Upper lobe of right lung (tissue), 1 donor: ENCODE data around the gene DNMBP. TPM values are rescaled to one million over a fixed set of nuclear protein-coding genes. Genes with fewer than 3 reads are reported as not detected.

ENCODE experiments used
- ATAC-seq: fragments of 200-7000 bp; cut with Tn5 transposase; one replicate; pipeline ENCODE4 v1.9.1; 2020; ENCODE audit warnings: mild to moderate bottlenecking, moderate library complexity
- DNase-seq: peaks from one replicate; pipeline ENCODE4 v3.0.0-alpha.2; 2020
- H3K27ac ChIP-seq: fragments of 200-600 bp; one replicate; pipeline ENCODE4 v1.8.0; 2022
- H3K27me3 ChIP-seq: fragments of 200-600 bp; one replicate; pipeline ENCODE4 v1.8.0; 2022; ENCODE audit warnings: mild to moderate bottlenecking
- H3K36me3 ChIP-seq: fragments of 200-600 bp; one replicate; pipeline ENCODE4 v1.8.0; 2022
- H3K4me1 ChIP-seq: fragments of 200-600 bp; one replicate; pipeline ENCODE4 v1.8.0; 2022
- H3K4me3 ChIP-seq: fragments of 200-600 bp; one replicate; pipeline ENCODE4 v1.8.0; 2022; ENCODE audit warnings: mild to moderate bottlenecking
- H3K9me3 ChIP-seq: fragments of 200-600 bp; one replicate; pipeline ENCODE4 v1.8.0; 2022
- intact Hi-C: fragments of 100-400 bp; cut with DNase I; formaldehyde crosslinking; loops from one replicate; pipeline ENCODE4 v1.11.0; 2022
- total RNA-seq: library from RNA; stranded (reverse); fragmentation: NEBNext Ultra II Directional; extraction: Animal tissue kit (Norgen Biotek cat#: 25700); gene quantifications from one replicate; pipeline ENCODE4 v1.2.1, GENCODE V29; 2021
- TF ChIP-seq, protein P1 (sequence below): fragments of 200-600 bp; IDR thresholded peaks from one replicate; pipeline ENCODE4 v1.8.0; 2022; ENCODE audit warnings: antibody characterized with exemption
- donor health status: DM: no; HTN: yes; CAD: no; lungs with severe emphysema.

Gene DNMBP
- total RNA-seq, 1 donor from 2014 or later, result 12.5 TPM

DNA sequence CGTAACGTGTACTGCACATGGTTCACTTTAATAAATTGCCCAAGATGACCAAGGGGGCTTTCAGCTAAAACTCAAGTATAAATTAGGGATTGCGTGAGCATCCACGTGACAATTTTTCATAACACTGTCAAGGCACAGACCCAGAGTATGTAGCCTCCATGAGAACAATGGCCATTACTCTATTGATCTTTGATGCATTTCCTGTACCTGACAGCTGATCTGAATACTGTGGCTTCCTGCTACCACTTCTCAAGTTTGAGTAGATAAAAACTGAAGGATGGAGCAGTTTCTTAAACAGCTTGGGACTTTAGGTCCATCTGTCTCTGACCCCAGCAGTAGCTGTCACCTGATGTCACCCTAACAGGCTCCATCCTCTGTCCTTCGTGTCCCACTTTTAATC is 128.4 kb downstream of the DNMBP start:
- Histone ChIP-seq H3K4me1 (peaks cover 4% of the 10 kb centered on the region), H3K36me3 (peaks cover 98% of the 10 kb centered on the region), H3K27ac (no peak overlapping the region), H3K4me3 (no peak overlapping the region), H3K27me3 (no peaks in the 10 kb centered on the region), H3K9me3 (no peaks in the 10 kb centered on the region)
- ATAC-seq (no peak), DNase-seq (no peak)
- TF ChIP-seq, protein P1, sequence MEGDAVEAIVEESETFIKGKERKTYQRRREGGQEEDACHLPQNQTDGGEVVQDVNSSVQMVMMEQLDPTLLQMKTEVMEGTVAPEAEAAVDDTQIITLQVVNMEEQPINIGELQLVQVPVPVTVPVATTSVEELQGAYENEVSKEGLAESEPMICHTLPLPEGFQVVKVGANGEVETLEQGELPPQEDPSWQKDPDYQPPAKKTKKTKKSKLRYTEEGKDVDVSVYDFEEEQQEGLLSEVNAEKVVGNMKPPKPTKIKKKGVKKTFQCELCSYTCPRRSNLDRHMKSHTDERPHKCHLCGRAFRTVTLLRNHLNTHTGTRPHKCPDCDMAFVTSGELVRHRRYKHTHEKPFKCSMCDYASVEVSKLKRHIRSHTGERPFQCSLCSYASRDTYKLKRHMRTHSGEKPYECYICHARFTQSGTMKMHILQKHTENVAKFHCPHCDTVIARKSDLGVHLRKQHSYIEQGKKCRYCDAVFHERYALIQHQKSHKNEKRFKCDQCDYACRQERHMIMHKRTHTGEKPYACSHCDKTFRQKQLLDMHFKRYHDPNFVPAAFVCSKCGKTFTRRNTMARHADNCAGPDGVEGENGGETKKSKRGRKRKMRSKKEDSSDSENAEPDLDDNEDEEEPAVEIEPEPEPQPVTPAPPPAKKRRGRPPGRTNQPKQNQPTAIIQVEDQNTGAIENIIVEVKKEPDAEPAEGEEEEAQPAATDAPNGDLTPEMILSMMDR, result no peak
- intact Hi-C loops, result no loop called here

DNA sequence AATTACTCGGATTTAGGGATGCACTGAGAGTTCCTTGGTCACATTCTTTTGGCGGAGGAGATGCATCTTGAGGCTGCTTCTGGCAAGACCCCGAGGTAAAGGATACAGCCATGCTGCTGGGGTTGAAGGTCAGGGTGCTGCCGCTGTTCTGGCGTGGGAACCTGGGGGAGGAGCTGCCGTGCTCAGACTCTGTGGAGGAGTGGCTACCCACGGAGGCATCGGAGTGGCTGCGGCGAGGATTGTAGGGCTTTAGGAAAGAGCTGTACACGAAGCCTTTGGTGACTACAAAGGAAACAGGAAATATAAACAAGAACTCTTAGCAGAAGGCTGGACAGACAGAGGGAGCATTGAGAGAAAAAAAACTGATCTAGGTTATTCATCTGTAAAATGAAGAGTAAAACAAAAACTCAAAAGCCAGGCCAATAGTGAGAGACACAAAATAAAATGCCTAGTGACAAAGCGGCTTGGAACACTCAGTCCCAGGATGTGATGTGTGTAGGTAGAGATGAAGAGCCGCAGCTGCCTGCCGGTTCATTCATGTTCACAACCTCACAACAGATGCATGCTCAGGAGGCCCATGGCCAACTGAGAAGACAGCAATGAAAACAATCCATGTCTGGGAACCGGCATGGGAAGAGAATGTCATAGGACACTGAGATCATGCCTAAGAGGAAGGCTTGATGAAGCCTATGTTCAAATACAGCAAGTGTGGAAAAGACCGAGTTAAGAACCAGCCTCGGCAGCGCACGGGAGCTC is 129.5 kb downstream of the DNMBP start:
- TF ChIP-seq, protein P1, result no peak
- no peaks in the 10 kb centered on the region for H3K27me3 ChIP-seq
- H3K9me3 ChIP-seq, result no peaks in the 10 kb centered on the region
- H3K4me3 ChIP-seq, result no peak overlapping the region
- no peak for DNase-seq
- peak; percentile 59 for ATAC-seq
- intact Hi-C loops, result no loop called here
- H3K4me1 ChIP-seq, result peaks cover 4% of the 10 kb centered on the region
- peak overlapping the region; percentile 32 for H3K27ac ChIP-seq
- H3K36me3 ChIP-seq, result peaks cover 95% of the 10 kb centered on the region

DNA sequence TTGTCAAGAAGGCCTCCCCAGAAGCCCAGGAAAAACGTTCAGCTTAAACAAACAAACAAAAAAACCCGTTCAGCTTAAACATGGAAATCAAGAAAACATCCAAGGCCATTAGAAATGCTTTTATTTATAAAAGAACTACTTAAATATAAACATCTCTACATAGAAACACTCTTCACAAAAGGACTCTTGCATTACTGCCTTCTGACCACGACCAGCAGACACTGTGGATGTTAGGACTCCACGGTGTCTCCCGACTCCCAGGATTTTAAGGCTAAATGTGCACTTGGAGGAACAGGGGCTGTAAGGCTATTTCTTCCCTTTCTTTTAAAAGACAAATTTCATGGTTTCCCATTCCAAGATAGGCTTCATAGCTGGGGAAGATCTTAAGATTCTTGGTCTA is 134.3 kb downstream of the DNMBP start:
- DNase-seq (no peak), ATAC-seq (no peak)
- H3K36me3 ChIP-seq, result peaks cover 51% of the 10 kb centered on the region
- H3K4me1 ChIP-seq, result peaks cover 2% of the 10 kb centered on the region
- no peaks in the 10 kb centered on the region for H3K9me3 ChIP-seq
- H3K27me3 ChIP-seq, result no peaks in the 10 kb centered on the region
- H3K4me3 ChIP-seq, result no peak overlapping the region
- no peak overlapping the region for H3K27ac ChIP-seq
- TF ChIP-seq, protein P1, result no peak
- intact Hi-C loops, result no loop called here

DNA sequence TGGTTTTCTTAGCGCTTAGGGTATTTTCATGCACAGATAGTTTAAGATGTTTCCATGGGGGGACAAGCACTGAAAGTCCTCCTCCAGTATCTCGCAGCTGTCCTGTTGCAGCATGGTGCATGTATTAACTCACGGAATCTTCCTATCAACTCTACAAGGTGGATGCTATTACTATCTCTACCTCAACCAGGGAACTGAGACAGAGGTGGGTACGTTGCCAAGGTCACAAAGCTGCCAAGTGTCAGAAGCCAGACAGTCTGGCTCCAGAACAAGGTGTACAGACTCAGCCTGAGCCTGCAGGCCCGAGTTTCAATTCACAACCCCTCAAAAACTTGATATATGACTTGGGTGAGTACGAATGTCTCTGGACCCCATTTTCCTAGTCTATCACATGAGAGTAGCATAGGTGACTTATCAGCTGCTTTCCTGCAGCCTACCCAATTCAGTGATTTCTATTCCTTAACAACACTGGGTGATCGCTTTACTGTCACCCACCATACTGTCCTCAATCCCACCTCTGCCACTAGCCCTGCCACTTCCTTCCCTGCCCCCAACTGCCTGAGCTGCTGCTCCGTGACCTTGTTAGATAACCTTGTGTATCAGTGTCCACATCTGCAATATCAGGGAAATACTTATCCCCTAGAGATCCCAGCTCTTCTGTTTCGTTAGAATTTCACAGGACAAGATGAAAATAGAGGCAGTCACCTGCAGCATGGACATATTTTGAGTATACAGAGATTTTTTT is 135.2 kb downstream of the DNMBP start:
- Histone ChIP-seq H3K4me1 (no peaks in the 10 kb centered on the region), H3K4me3 (no peak overlapping the region), H3K36me3 (peaks cover 42% of the 10 kb centered on the region), H3K27ac (no peak overlapping the region), H3K27me3 (peaks cover 3% of the 10 kb centered on the region), H3K9me3 (no peaks in the 10 kb centered on the region)
- intact Hi-C loops, result no loop called here
- TF ChIP-seq, protein P1, result no peak
- no peak for DNase-seq
- no peak for ATAC-seq

DNA sequence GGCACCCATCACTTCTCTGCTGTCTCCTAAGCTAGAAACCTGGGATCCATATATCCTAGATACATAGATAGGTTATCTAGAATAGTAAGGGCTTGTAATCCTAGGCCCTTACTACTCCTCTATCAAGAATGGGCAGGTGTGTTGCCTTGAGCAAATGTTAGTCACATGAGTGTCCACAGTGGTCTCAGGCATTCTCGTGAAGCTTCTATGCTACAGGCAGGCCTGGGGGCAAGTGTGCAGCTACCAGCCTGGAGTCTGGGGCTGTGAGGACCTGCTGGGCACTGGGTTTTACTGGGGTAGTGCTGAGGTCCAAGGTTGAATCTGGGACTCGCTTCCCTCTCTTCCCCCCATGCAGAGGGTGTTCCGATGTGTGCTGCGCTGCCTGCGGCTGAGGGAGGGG is 135.9 kb downstream of the DNMBP start:
- no peak for ATAC-seq
- H3K4me1 ChIP-seq, result no peaks in the 10 kb centered on the region
- intact Hi-C loops, result no loop called here
- peaks cover 36% of the 10 kb centered on the region for H3K36me3 ChIP-seq
- peaks cover 7% of the 10 kb centered on the region for H3K27me3 ChIP-seq
- no peak overlapping the region for H3K27ac ChIP-seq
- H3K4me3 ChIP-seq, result no peak overlapping the region
- DNase-seq, result no peak
- H3K9me3 ChIP-seq, result no peaks in the 10 kb centered on the region
- TF ChIP-seq, protein P1, result no peak
